Panc1 (cell line): ENCODE data around the gene CDCA8. TPM values are rescaled to one million over a fixed set of nuclear protein-coding genes. Genes with fewer than 3 reads are reported as not detected.

ENCODE experiments used
- ATAC-seq: fragments of 200-7000 bp; cut with Tn5 transposase; 2 replicates; pipeline ENCODE4 v1.9.1; 2020; ENCODE audit warnings: mild to moderate bottlenecking, moderate library complexity
- BruUV-seq: library from RNA; stranded (reverse); fragments of 400-500 nt; replicated peaks from 2 replicates; lab custom pipeline; 2021; lab: Mats Ljungman, UMichigan
- CTCF ChIA-PET: fragments of 300-600 bp; sonication (Branson Sonifier 250); formaldehyde crosslinking; loops from one replicate; lab custom pipeline; 2022; ENCODE audit warnings: antibody characterized with exemption; lab: Charles Lee
- POLR2A ChIA-PET: fragments of 300-600 bp; sonication (Branson Sonifier 250); formaldehyde crosslinking; loops from one replicate; lab custom pipeline; 2022; ENCODE audit warnings: antibody characterized with exemption; lab: Charles Lee
- DNase-seq: peaks from one replicate; pipeline ENCODE4 v3.0.0-alpha.2; 2010; ENCODE audit warnings: low read depth, low spot score
- H3K27ac ChIP-seq: 2 replicates; pipeline ENCODE4 v1.5.1; 2011; ENCODE audit warnings: mild to moderate bottlenecking, low read length, inconsistent platforms
- H3K27me3 ChIP-seq: fragments of 200-500 bp; sonication (Bioruptor generic); 2 replicates; pipeline ENCODE4 v1.6.0; 2014; ENCODE audit warnings: low read length, inconsistent platforms; ENCODE audit not compliant: control insufficient read depth, insufficient read depth
- H3K36me3 ChIP-seq: fragments of 200-500 bp; sonication (Bioruptor generic); 2 replicates; pipeline ENCODE4 v1.5.1; 2014; ENCODE audit warnings: inconsistent platforms, mild to moderate bottlenecking, low read length, moderate library complexity; ENCODE audit not compliant: control insufficient read depth, insufficient read depth
- H3K4me1 ChIP-seq: 2 replicates; pipeline ENCODE4 v1.5.1; 2011; ENCODE audit warnings: inconsistent platforms, mild to moderate bottlenecking, low read length, moderate library complexity; ENCODE audit not compliant: control insufficient read depth, insufficient read depth
- H3K4me3 ChIP-seq, 2 experiments: 2 replicates each; pipeline ENCODE4 v1.5.1; 2011 to 2012; ENCODE audit warnings: low read depth in 2 of 2, low read length in 2 of 2, mild to moderate bottlenecking in 2 of 2, inconsistent platforms in 1 of 2, moderate library complexity in 1 of 2
- H3K9me3 ChIP-seq: fragments of 200-500 bp; sonication (Bioruptor generic); 2 replicates; pipeline ENCODE4 v1.5.1; 2014; ENCODE audit warnings: low read depth, mild to moderate bottlenecking, inconsistent platforms, low read length, moderate library complexity; ENCODE audit not compliant: control insufficient read depth, insufficient read depth
- POLR2AphosphoS5 ChIP-seq: IDR thresholded peaks from 2 replicates; pipeline ENCODE4 v1.6.1; 2012; ENCODE audit warnings: mild to moderate bottlenecking, low read depth, low read length, moderate library complexity
- SIN3A ChIP-seq: IDR thresholded peaks from 2 replicates; pipeline ENCODE4 v1.6.1; 2012; ENCODE audit warnings: low read depth, mild to moderate bottlenecking, low read length, moderate library complexity, borderline replicate concordance; ENCODE audit not compliant: insufficient read depth
- TCF7L2 ChIP-seq: IDR thresholded peaks from 2 replicates; pipeline ENCODE4 v1.6.1; 2011; ENCODE audit warnings: mild to moderate bottlenecking, low read depth, low read length, inconsistent platforms
- in situ Hi-C: cut with HindIII; loops from 2 replicates; pipeline ENCODE4 v1.10.0; 2016; ENCODE audit warnings: low sequenced_read_pairs, low pct_unique_long_range_greater_than_20kb
- intact Hi-C: fragments of 100-400 bp; cut with micrococcal nuclease; formaldehyde crosslinking; loops from one replicate; pipeline ENCODE4 v1.10.0; 2022; ENCODE audit not compliant: unreplicated experiment
- total RNA-seq: library from RNA; stranded (reverse); gene quantifications from one replicate; pipeline ENCODE4 v1.2.1, GENCODE V29; 2021; ENCODE audit not compliant: unreplicated experiment
- TF ChIP-seq, protein P1 (sequence below): fragments of 450-650 bp; IDR thresholded peaks from 2 replicates; pipeline ENCODE4 v1.5.1; 2017; ENCODE audit warnings: mild to moderate bottlenecking
- TF ChIP-seq, protein P2 (sequence below), 2 experiments: IDR thresholded peaks; 2 replicates each; pipeline ENCODE4 v1.6.1; 2011 to 2012; ENCODE audit warnings: low read depth in 2 of 2, control low read depth in 1 of 2, low read length in 1 of 2, mild to moderate bottlenecking in 1 of 2, moderate library complexity in 1 of 2; ENCODE audit not compliant: insufficient read depth in 1 of 2

The CDCA8 gene
- total RNA-seq, 1 experiment from 2014 or later: 56.5 TPM

DNA sequence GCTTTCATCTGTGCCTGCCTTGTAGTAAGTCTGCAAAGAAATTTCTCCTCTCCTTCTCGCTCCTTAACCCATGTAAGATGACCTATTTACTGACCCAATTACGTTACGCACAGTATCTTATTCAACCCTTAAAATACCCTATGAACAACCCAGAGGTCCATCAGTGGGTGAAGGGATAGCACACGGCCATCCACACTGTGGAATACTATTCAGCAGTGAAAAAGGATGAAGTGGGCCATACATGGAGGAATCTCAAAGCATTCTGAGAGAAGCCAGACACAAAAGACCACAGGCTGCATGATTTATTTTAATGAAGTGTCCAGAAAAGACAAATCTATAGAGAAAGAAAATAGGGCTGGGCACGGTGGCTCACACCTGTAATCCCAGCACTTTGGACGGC lies 33.8 kb upstream of the CDCA8 start:
- DNase-seq (no peak), ATAC-seq (no peak)
- in situ Hi-C loops (no loop called here), intact Hi-C loops (no loop called here)
- ChIA-PET POLR2A (no interaction called here), CTCF (no interaction called here)
- Histone ChIP-seq H3K27me3 (no peaks in the 10 kb centered on the region), H3K27ac (no peak overlapping the region), H3K4me3 (no peak overlapping the region), H3K9me3 (no peaks in the 10 kb centered on the region), H3K4me1 (peaks cover 2% of the 10 kb centered on the region; the same call in 1 of the 2 replicates), H3K36me3 (no peaks in the 10 kb centered on the region)
- BruUV-seq: no TSS peak
- TF ChIP-seq, protein P1, sequence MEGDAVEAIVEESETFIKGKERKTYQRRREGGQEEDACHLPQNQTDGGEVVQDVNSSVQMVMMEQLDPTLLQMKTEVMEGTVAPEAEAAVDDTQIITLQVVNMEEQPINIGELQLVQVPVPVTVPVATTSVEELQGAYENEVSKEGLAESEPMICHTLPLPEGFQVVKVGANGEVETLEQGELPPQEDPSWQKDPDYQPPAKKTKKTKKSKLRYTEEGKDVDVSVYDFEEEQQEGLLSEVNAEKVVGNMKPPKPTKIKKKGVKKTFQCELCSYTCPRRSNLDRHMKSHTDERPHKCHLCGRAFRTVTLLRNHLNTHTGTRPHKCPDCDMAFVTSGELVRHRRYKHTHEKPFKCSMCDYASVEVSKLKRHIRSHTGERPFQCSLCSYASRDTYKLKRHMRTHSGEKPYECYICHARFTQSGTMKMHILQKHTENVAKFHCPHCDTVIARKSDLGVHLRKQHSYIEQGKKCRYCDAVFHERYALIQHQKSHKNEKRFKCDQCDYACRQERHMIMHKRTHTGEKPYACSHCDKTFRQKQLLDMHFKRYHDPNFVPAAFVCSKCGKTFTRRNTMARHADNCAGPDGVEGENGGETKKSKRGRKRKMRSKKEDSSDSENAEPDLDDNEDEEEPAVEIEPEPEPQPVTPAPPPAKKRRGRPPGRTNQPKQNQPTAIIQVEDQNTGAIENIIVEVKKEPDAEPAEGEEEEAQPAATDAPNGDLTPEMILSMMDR: no peak
- TF ChIP-seq TCF7L2: no peak
- TF ChIP-seq, protein P2, sequence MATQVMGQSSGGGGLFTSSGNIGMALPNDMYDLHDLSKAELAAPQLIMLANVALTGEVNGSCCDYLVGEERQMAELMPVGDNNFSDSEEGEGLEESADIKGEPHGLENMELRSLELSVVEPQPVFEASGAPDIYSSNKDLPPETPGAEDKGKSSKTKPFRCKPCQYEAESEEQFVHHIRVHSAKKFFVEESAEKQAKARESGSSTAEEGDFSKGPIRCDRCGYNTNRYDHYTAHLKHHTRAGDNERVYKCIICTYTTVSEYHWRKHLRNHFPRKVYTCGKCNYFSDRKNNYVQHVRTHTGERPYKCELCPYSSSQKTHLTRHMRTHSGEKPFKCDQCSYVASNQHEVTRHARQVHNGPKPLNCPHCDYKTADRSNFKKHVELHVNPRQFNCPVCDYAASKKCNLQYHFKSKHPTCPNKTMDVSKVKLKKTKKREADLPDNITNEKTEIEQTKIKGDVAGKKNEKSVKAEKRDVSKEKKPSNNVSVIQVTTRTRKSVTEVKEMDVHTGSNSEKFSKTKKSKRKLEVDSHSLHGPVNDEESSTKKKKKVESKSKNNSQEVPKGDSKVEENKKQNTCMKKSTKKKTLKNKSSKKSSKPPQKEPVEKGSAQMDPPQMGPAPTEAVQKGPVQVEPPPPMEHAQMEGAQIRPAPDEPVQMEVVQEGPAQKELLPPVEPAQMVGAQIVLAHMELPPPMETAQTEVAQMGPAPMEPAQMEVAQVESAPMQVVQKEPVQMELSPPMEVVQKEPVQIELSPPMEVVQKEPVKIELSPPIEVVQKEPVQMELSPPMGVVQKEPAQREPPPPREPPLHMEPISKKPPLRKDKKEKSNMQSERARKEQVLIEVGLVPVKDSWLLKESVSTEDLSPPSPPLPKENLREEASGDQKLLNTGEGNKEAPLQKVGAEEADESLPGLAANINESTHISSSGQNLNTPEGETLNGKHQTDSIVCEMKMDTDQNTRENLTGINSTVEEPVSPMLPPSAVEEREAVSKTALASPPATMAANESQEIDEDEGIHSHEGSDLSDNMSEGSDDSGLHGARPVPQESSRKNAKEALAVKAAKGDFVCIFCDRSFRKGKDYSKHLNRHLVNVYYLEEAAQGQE (IDR thresholded peaks at IDR 0.05; ENCODE audit: insufficient read depth in 1 of 2, low read depth in 2 of 2, low read length in 1 of 2): no peak
- TF ChIP-seq POLR2AphosphoS5: no peak
- TF ChIP-seq SIN3A: no peak

DNA sequence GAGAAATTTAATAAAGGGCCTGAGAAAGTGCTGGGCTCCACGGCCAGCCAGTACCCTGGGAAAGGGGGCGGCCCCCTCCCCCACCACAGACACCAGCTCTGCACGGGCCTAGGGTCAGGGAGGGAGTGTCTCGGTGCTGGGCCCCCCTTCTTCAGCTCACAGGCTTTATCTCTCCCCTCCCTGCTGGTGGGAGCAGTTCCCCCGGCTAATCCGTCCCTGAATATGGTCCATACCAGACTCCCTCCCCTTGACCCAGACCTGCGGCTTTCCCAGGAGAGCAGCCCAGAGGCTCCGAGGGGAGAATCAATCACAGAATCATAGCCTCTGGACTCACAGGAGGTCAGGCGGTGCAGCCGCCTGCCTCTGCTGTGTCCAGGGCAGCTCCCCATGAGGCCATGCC lies 31.7 kb upstream of the CDCA8 start:
- intact Hi-C loops: no loop called here
- ATAC-seq (no peak), DNase-seq (no peak)
- TF ChIP-seq, protein P2 (IDR thresholded peaks at IDR 0.05; ENCODE audit: insufficient read depth in 1 of 2, low read depth in 2 of 2, low read length in 1 of 2): no peak
- TF ChIP-seq, protein P1: no peak
- TF ChIP-seq TCF7L2: no peak
- no peak for TF ChIP-seq SIN3A
- no peak for TF ChIP-seq POLR2AphosphoS5
- peaks cover 2% of the 10 kb centered on the region; the same call in 1 of the 2 replicates for H3K4me1 ChIP-seq
- H3K36me3 ChIP-seq: no peaks in the 10 kb centered on the region
- POLR2A ChIA-PET: no interaction called here
- no TSS peak for BruUV-seq
- no peak overlapping the region for H3K4me3 ChIP-seq
- no peaks in the 10 kb centered on the region for H3K9me3 ChIP-seq
- no peaks in the 10 kb centered on the region for H3K27me3 ChIP-seq
- CTCF ChIA-PET: interaction anchor here (0.6 kb wide), 1 partner anchor 58 kb away, joined by 4 read pairs; no protein-coding TSS in a partner anchor
- no peak overlapping the region for H3K27ac ChIP-seq
- in situ Hi-C loops: no loop called here
